ENCODE results near the gene MUC5B.
"Not testable (repeated sequence)": the region's sequence is repeated elsewhere in the genome, so short reads cannot be mapped to it uniquely, and the experiment has no call there.

MUC5B gene

GRCh38 chr11:1222491-1223345 is at the start of gene MUC5B:
Gene MUC5B (plus strand): TSS chr11:1223066. CDS start chr11:1223124, 58 bp downstream.
- no peak for DNase-seq

- DNase-seq: not testable (repeated sequence)
Observed at GRCh38 chr11:1173396-1173795, 49.5 kb upstream of the MUC5B start.

- DNase-seq: no peak
Observed at GRCh38 chr11:1174441-1175370, 48.2 kb upstream of the MUC5B start.

GRCh38 chr11:1175461-1176223 is 47.2 kb upstream of the MUC5B start:
- no peak for DNase-seq

GRCh38 chr11:1176224-1177019 is 46.4 kb upstream of the MUC5B start:
- DNase-seq: no peak

- DNase-seq: no peak
Observed at GRCh38 chr11:1177020-1177770, 45.7 kb upstream of the MUC5B start.

GRCh38 chr11:1177771-1178090 is 45.1 kb upstream of the MUC5B start:
- no peak for DNase-seq

GRCh38 chr11:1178201-1178885 is 44.5 kb upstream of the MUC5B start:
- DNase-seq: no peak

GRCh38 chr11:1178906-1179305 is 44.0 kb upstream of the MUC5B start:
- no peak for DNase-seq

GRCh38 chr11:1179641-1180040 is 43.2 kb upstream of the MUC5B start:
- DNase-seq: no peak

- DNase-seq: no peak
Observed at GRCh38 chr11:1180171-1180570, 42.7 kb upstream of the MUC5B start.

- no peak for DNase-seq
Observed at GRCh38 chr11:1180947-1181391, 41.9 kb upstream of the MUC5B start.

- no peak for DNase-seq
Observed at GRCh38 chr11:1181420-1181819, 41.4 kb upstream of the MUC5B start.

- DNase-seq: no peak
Observed at GRCh38 chr11:1181853-1182535, 40.9 kb upstream of the MUC5B start.

GRCh38 chr11:1184139-1184538 is 38.7 kb upstream of the MUC5B start:
- not testable (repeated sequence) for DNase-seq

GRCh38 chr11:1188451-1189130 is 34.3 kb upstream of the MUC5B start:
- DNase-seq: not testable (repeated sequence)

- not testable (repeated sequence) for DNase-seq
Observed at GRCh38 chr11:1189816-1190215, 33.0 kb upstream of the MUC5B start.

- DNase-seq: not testable (repeated sequence)
Observed at GRCh38 chr11:1191786-1192470, 30.9 kb upstream of the MUC5B start.
